Choroid plexus epithelial cell (primary cell): ENCODE data around the gene FAM98C.
A peak's percentile ranks its signal among the peaks of the same experiment; 100 is the strongest.
"Not testable (repeated sequence)": the region's sequence is repeated elsewhere in the genome, so short reads cannot be mapped to it uniquely, and the experiment has no call there.

Experiments
- DNase-seq: peaks from one replicate; pipeline ENCODE4 v3.0.0-alpha.2; 2010; ENCODE audit warnings: low read depth
- H3K4me3 ChIP-seq: 2 replicates; pipeline ENCODE4 v1.5.1; 2011; ENCODE audit warnings: low read depth, mild to moderate bottlenecking, control low read depth, low read length, moderate library complexity
- CTCF ChIP-seq: conservative IDR thresholded peaks from 2 replicates; pipeline ENCODE4 v1.5.1; 2011; ENCODE audit warnings: low read depth, mild to moderate bottlenecking, control low read depth, inconsistent platforms, low read length, moderate library complexity

The FAM98C gene

GRCh38 chr19:38399537-38399936 lies 3.4 kb upstream of the FAM98C start:
- no peak for TF ChIP-seq CTCF
- no peak for DNase-seq
- H3K4me3 ChIP-seq, result no peak overlapping the region

GRCh38 chr19:38400361-38400760 lies 2.5 kb upstream of the FAM98C start:
- no peak for DNase-seq
- H3K4me3 ChIP-seq, result no peak overlapping the region
- TF ChIP-seq CTCF, result no peak

GRCh38 chr19:38401148-38401547 lies 1.7 kb upstream of the FAM98C start:
- TF ChIP-seq CTCF, result no peak
- DNase-seq, result peak; percentile 34
- H3K4me3 ChIP-seq, result no peak overlapping the region

- no peak for DNase-seq
- H3K4me3 ChIP-seq, result peak overlapping the region; percentile 52
- no peak for TF ChIP-seq CTCF
These were observed 298 bp upstream of the FAM98C start for GRCh38 chr19:38402623-38402966.

DNA sequence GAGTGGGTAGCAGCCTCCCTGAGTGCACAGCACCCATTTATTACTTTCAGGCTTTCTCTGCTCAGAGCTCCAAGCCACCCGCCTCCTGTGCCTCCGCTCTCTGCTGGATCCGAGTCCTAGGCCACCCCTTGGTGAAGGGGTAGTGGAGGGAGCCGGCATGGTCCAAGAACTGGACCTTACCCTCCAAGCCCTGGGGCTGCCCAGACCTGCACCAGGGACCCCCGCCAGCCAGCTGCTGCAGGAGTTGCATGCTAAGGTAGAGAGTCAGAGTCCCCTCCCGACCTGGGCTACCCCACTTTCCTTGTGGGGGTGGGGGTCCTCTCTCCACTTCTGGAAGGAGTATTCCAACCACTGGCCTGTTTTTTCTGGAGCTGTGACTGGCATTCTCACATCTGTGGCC lies 2.0 kb downstream of the FAM98C start:
- no peak for TF ChIP-seq CTCF
- no peak overlapping the region for H3K4me3 ChIP-seq
- no peak for DNase-seq

DNA sequence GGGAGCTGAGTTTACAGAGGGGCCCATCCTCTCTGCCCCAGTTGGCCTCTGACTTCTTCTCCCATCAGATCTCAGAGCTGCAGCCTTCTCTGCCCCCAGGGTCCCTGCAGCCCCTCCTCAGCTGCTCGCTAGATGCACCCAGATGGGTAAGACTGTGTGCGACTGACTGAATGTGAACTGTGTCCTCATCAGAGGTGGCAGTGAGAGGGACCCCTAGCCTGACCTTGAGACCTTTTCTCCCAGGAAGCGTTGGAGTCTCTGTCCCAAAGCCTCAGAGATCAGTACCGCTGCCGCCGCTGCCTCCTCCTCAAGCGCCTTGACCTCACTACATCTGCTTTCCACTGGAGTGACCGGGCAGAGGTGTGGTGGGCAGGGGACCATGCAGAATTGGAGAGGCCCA lies 2.4 kb downstream of the FAM98C start:
- TF ChIP-seq CTCF, result no peak
- no peak overlapping the region for H3K4me3 ChIP-seq
- no peak for DNase-seq

DNA sequence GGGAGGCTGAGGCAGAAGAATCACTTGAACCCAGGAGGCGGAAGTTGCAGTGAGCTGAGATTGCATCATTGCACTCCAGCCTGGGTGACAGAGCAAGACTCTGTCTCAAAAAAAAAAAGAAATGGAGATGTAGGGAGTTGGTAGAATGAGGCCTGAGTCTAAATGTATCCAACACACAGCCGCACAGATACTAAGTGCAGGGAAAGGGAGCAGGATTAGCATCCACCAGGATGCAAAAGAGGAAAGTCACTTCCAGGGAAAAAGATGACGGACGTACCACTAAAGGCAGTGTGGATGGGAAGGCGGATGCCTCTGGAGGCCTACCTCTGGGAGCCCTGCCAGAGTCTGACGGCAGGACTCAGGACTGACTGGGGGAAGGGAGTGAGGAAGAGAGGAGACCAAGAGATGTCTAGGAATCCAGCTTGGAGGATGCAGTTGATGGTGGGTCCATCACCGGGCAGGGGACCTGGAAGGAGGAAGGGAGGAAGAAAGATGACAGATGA lies 6.8 kb downstream of the FAM98C start:
- no peak overlapping the region for H3K4me3 ChIP-seq
- DNase-seq, result peak; percentile 64
- no peak for TF ChIP-seq CTCF

DNA sequence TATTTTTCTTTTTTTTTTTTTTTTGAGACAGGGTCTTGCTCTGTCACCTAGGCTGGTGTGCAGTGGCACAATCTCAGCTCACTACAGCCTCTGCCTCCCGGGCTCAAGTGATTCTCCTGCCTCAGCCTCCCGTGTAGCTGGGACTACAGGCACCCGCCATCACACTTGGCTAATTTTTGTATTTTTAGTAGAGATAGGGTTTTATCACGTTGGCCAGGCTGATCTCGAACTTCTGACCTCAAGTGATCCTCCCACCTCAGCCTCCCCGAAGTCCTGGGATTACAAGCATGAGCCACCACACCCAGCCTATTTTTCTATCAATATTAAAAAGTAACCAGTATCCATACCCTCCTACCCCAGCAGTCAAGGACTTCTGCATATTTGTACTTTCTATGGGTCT lies 7.5 kb downstream of the FAM98C start:
- not testable (repeated sequence) for H3K4me3 ChIP-seq, DNase-seq
